HUES48 (cell line): ENCODE results near the gene PTPN12.
"Not testable (repeated sequence)": the region's sequence is repeated elsewhere in the genome, so short reads cannot be mapped to it uniquely, and the experiment has no call there.

Experiments used
- H3K27ac ChIP-seq: one replicate; pipeline ENCODE4 v1.7.0; 2013; ENCODE audit warnings: low read depth, low read length, inconsistent platforms
- H3K27me3 ChIP-seq: 2 replicates; pipeline ENCODE4 v1.6.1; 2013; ENCODE audit warnings: mild to moderate bottlenecking, low read length; ENCODE audit not compliant: control insufficient read depth, insufficient read depth
- H3K36me3 ChIP-seq: 2 replicates; pipeline ENCODE4 v1.6.1; 2013; ENCODE audit warnings: low read length; ENCODE audit not compliant: control insufficient read depth, insufficient read depth
- H3K4me1 ChIP-seq: 2 replicates; pipeline ENCODE4 v1.6.1; 2013; ENCODE audit warnings: mild to moderate bottlenecking, low read length; ENCODE audit not compliant: control insufficient read depth, insufficient read depth
- H3K4me3 ChIP-seq: 2 replicates; pipeline ENCODE4 v1.5.1; 2013; ENCODE audit warnings: mild to moderate bottlenecking, low read depth, low read length
- H3K9ac ChIP-seq: 2 replicates; pipeline ENCODE4 v1.6.1; 2013; ENCODE audit warnings: mild to moderate bottlenecking, low read depth, low read length, moderate library complexity
- H3K9me3 ChIP-seq: 2 replicates; pipeline ENCODE4 v1.6.1; 2013; ENCODE audit warnings: low read length; ENCODE audit not compliant: control insufficient read depth, insufficient read depth

PTPN12 gene

GRCh38 chr7:77524731-77525130, 12.4 kb upstream of the PTPN12 start:
- H3K36me3 ChIP-seq = no peaks in the 10 kb centered on the region
- H3K4me3 ChIP-seq = no peak overlapping the region
- no peaks in the 10 kb centered on the region for H3K27me3 ChIP-seq
- no peaks in the 10 kb centered on the region for H3K9me3 ChIP-seq
- H3K4me1 ChIP-seq = no peaks in the 10 kb centered on the region
- no peak overlapping the region for H3K9ac ChIP-seq
- no peak overlapping the region for H3K27ac ChIP-seq

- Histone ChIP-seq H3K4me3 (no peak overlapping the region), H3K27me3 (no peaks in the 10 kb centered on the region), H3K9ac (no peak overlapping the region), H3K4me1 (no peaks in the 10 kb centered on the region), H3K27ac (no peak overlapping the region), H3K36me3 (no peaks in the 10 kb centered on the region), H3K9me3 (no peaks in the 10 kb centered on the region)
Measured at GRCh38 chr7:77525231-77525630, 11.9 kb upstream of the PTPN12 start.

- no peaks in the 10 kb centered on the region for H3K9me3 ChIP-seq
- H3K27me3 ChIP-seq = no peaks in the 10 kb centered on the region
- no peaks in the 10 kb centered on the region for H3K36me3 ChIP-seq
- no peaks in the 10 kb centered on the region for H3K4me1 ChIP-seq
- no peak overlapping the region for H3K4me3 ChIP-seq
- no peak overlapping the region for H3K27ac ChIP-seq
- no peak overlapping the region for H3K9ac ChIP-seq
Measured at GRCh38 chr7:77528368-77528767, 8.7 kb upstream of the PTPN12 start.

GRCh38 chr7:77529279-77529678, 7.8 kb upstream of the PTPN12 start:
- Histone ChIP-seq H3K4me3 (no peak overlapping the region), H3K4me1 (no peaks in the 10 kb centered on the region), H3K27ac (no peak overlapping the region), H3K9me3 (no peaks in the 10 kb centered on the region), H3K36me3 (no peaks in the 10 kb centered on the region), H3K27me3 (no peaks in the 10 kb centered on the region), H3K9ac (no peak overlapping the region)

- no peak overlapping the region for H3K4me3 ChIP-seq
- no peak overlapping the region for H3K27ac ChIP-seq
- no peaks in the 10 kb centered on the region for H3K4me1 ChIP-seq
- H3K9me3 ChIP-seq = no peaks in the 10 kb centered on the region
- H3K9ac ChIP-seq = no peak overlapping the region
- no peaks in the 10 kb centered on the region for H3K36me3 ChIP-seq
- no peaks in the 10 kb centered on the region for H3K27me3 ChIP-seq
Measured at GRCh38 chr7:77531038-77531437, 6.1 kb upstream of the PTPN12 start.

GRCh38 chr7:77532247-77532646, 4.8 kb upstream of the PTPN12 start:
- Histone ChIP-seq H3K4me1 (no peaks in the 10 kb centered on the region), H3K9ac (no peak overlapping the region)

GRCh38 chr7:77532732-77533131, 4.4 kb upstream of the PTPN12 start:
- not testable (repeated sequence) for H3K27ac ChIP-seq, H3K4me1 ChIP-seq, H3K27me3 ChIP-seq, H3K4me3 ChIP-seq, H3K9me3 ChIP-seq, H3K36me3 ChIP-seq, H3K9ac ChIP-seq

More at GRCh38 chr7:77532247-77532646, 4.8 kb upstream of the PTPN12 start:
- Histone ChIP-seq H3K9me3 (no peaks in the 10 kb centered on the region), H3K27me3 (no peaks in the 10 kb centered on the region), H3K36me3 (no peaks in the 10 kb centered on the region), H3K27ac (no peak overlapping the region), H3K4me3 (no peak overlapping the region)

GRCh38 chr7:77534046-77534445, 3.0 kb upstream of the PTPN12 start:
- not testable (repeated sequence) for H3K27me3 ChIP-seq, H3K4me3 ChIP-seq, H3K4me1 ChIP-seq, H3K9me3 ChIP-seq, H3K36me3 ChIP-seq, H3K27ac ChIP-seq, H3K9ac ChIP-seq

- peak overlapping the region; percentile 97 for H3K27ac ChIP-seq
- no peaks in the 10 kb centered on the region for H3K9me3 ChIP-seq
- H3K4me1 ChIP-seq = peaks cover 6% of the 10 kb centered on the region; the same call in 1 of the 2 replicates
- peaks cover 4% of the 10 kb centered on the region; the same call in 1 of the 2 replicates for H3K36me3 ChIP-seq
- peak overlapping the region; percentile 46; the same call in 1 of the 2 replicates for H3K9ac ChIP-seq
- H3K27me3 ChIP-seq = no peaks in the 10 kb centered on the region
- H3K4me3 ChIP-seq = peak overlapping the region; percentile 93
Measured at GRCh38 chr7:77536017-77536412, 1.1 kb upstream of the PTPN12 start.

- Histone ChIP-seq H3K27ac (peak overlapping the region; percentile 97), H3K36me3 (peaks cover 4% of the 10 kb centered on the region; the same call in 1 of the 2 replicates), H3K4me1 (peaks cover 6% of the 10 kb centered on the region), H3K27me3 (no peaks in the 10 kb centered on the region), H3K9me3 (no peaks in the 10 kb centered on the region), H3K9ac (peak overlapping the region; percentile 46), H3K4me3 (peak overlapping the region; percentile 93)
Measured at GRCh38 chr7:77536413-77537135, 521 bp upstream of the PTPN12 start.

GRCh38 chr7:77537778-77538280, 734 bp downstream of the PTPN12 start:
- Histone ChIP-seq H3K27me3 (no peaks in the 10 kb centered on the region), H3K4me1 (peaks cover 13% of the 10 kb centered on the region), H3K4me3 (peak overlapping the region; percentile 100), H3K36me3 (peaks cover 4% of the 10 kb centered on the region; the same call in 1 of the 2 replicates), H3K27ac (peak overlapping the region; percentile 96), H3K9me3 (no peaks in the 10 kb centered on the region), H3K9ac (peak overlapping the region; percentile 92)
